Amygdala (tissue), 56 donors: Measurements from ENCODE around the gene GGN.
"Not testable (repeated sequence)": the region's sequence is repeated elsewhere in the genome, so short reads cannot be mapped to it uniquely, and the experiment has no call there.

Source experiments
- DNase-seq, 56 donors: peaks; one replicate each; lab custom pipeline; 2025; lab: John Stamatoyannopoulos, UW

The GGN gene

GRCh38 chr19:38387550-38388348 is at the start of gene GGN:
Gene GGN (minus strand): TSS chr19:38388034. CDS start chr19:38387261, 773 bp downstream.
- DNase-seq = peak in 54 of 56 donors; percentile 15 to 92 (median 67)

DNA sequence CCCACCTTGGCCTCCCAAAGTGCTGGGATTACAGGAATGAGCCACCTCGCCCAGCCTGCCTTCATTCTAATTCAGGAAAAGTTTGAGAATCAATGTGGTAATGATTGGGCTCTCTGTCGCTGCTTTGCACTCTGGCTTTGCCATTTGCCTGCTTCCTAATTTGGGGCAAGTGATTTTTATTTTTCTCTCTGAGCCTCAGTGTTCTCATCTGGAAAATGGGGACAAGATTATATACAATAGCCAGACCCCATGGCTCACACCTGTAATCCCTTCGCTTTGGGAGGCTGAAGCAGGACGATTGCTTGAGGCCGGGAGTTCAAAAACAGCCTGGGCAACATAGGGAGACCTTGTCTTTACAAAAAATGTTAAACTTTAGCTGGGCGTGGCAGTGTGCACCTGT is 49.5 kb upstream of the GGN start:
- DNase-seq = no peak

- DNase-seq = peak in 26 of 56 donors; percentile 1 to 53 (median 12)
These were observed 46.8 kb upstream of the GGN start for GRCh38 chr19:38434549-38435051.

DNA sequence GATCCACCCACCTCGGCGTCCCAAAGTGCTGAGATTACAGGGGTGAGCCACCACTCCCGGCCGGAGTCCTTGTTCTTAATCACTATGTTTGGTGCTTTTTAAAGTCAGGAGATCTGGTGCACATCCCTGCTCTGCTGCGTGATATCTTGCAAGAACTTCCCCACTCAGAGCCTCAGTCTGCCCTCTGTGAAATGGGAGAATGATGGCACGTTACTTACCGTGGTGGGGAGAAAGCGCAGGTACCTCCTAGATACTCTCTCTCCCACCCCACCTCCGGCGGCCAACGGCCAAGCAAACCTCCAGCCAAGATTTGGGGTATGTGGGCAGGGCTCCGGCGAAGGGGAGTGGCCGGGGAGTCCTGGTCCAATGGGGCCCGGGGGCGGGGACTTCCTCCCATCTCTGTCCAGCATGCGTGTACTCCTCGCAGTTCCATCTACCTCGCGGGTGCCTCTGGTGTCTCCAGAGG is 45.5 kb upstream of the GGN start, which contains the start of gene RYR1:
Gene RYR1 (plus strand): TSS at position 424 of the 466 bp plus-strand sequence. CDS start 139 bp downstream, outside the sequence.
- peak in 45 of 56 donors; percentile 2 to 71 (median 25) for DNase-seq

DNA sequence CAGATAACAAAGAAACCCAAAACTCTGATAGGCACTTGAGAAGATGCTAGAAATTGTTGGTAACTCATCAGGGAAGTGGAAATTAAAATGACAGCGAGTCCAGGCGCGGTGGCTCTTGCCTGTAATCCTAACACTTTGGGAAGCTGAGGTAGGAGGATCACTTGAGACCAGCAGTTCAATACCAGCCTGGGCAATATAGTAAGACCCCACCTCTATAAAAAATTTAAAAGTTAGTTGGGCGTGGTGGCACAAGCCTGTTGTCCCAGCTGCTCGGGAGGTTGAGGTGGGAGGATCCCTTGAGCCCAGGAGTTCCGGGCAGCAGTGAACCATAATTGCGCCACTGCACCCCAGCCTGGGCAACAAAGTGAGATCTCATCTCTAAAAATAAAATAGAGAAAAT is 43.1 kb upstream of the GGN start:
- no peak for DNase-seq

- no peak for DNase-seq
These were observed 42.0 kb upstream of the GGN start for GRCh38 chr19:38429811-38430156.

- no peak for DNase-seq
These were observed 41.4 kb upstream of the GGN start for GRCh38 chr19:38429055-38429810.

DNA sequence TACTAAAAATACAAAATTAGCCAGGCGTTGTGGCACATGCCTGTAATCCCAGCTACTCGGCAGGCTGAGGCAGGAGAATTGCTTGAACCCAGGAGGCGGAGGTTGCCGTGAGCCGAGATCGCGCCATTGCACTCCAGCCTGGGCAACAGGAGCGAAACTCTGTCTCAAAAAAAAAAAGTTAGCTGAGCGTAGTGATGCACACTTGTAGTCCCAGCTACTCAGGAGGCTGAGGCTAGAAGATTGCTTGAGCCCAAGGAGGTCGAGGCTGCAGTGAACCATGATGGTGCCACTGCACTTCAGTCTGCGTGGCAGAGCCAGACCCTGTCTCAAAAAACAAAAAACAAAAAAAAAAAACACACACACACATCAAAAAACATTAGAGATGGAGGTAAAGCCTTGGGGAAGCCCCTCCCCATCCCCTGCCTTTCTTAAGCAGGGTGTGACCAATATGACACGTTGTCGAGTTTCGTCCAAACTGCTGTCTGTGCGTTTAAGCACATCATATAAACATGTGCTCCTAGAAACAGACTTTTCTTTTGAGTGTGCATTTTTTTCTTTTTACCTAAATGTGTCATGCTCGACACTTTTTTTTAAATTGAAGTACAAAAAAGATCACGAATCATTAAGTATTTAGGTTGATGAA is 39.3 kb upstream of the GGN start:
- not testable (repeated sequence) for DNase-seq

DNA sequence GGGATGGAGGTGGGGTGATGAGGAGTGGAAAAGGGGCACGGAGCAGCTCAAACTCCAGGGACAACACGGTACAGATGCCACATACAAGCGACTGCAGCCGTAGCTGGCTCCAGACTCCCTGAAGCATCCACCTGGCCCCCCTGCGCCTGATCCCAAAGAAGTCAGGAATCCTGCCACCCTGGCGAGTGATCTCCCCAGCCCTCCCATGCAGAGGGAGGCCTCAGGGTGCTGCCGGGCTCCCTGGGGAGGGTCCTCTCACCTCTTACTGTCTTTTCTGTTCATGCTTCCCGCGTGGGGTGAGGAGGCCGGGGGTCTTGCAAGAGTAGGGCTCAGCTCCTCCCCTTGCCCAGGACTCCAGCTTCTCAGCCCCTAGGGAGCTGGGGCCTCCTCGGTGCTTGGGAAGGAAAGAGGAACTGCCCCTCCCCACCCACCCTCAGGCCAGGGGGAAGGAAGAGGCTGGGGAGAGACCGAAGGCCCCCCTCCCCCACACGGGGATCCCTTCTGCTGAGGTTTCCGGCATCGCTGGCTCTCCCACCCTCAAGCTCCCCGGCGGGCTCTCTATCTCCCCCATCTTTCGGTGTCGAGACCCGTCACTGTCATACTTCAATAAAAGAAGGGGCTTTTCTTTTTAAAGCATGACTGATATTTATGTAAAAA is 38.1 kb upstream of the GGN start, which contains the start of gene RASGRP4:
Gene RASGRP4 (minus strand): TSS at position 410 of the 657 bp plus-strand sequence. CDS start 128 bp downstream, at position 282.
- DNase-seq = peak in 11 of 56 donors; percentile 3 to 31 (median 18)

DNA sequence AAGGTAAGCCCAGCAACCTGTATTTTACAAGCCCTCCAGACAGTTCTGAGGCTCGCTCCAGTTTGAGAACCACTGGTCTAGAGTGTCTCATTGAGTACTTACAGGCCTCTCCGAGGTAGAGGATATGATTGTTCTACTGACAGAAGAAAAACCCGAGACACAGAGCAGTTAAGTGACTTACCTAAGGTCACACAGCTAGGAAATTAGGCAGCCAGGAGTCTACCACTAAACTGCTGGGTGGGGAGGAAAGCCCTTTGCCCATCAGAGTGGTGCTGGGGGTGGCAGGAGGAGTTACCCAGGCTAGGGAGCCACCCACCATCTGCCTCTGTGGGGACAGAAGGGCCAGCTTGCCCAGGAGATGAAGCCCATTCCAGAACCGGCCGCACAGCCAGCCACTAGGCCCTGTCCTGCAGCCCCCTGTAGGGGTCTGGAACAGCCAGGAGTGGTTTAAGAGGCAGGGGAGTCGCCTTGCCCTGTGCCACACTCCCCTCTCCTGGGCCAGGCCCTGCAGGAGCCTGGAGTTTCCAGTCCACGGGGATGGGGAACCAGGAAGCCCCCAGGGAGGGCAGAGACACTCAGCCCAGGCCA is 37.5 kb upstream of the GGN start:
- DNase-seq = no peak

GRCh38 chr19:38424272-38424671 is 36.4 kb upstream of the GGN start:
- DNase-seq = no peak

DNA sequence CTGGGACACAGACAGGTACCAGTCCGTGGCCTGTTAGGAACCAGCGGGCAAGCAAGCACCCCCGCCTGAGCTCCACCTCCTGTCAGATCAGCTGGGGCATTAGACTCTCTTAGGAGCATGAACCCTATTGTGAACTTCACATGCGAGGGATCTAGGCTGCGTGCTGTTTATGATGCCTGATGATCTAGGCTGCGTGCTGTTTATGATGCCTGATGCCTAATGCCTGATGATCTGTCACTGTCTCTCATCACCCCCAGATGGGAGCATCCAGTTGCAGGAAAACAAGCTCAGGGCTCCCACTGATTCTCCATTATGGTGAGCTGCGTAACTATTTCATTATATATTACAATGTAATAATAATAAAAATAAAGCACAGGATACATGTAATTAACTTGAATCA is 34.6 kb upstream of the GGN start:
- DNase-seq = no peak

- no peak for DNase-seq
These were observed 34.0 kb upstream of the GGN start for GRCh38 chr19:38421856-38422255.

- no peak for DNase-seq
These were observed 33.1 kb upstream of the GGN start for GRCh38 chr19:38420935-38421334.

DNA sequence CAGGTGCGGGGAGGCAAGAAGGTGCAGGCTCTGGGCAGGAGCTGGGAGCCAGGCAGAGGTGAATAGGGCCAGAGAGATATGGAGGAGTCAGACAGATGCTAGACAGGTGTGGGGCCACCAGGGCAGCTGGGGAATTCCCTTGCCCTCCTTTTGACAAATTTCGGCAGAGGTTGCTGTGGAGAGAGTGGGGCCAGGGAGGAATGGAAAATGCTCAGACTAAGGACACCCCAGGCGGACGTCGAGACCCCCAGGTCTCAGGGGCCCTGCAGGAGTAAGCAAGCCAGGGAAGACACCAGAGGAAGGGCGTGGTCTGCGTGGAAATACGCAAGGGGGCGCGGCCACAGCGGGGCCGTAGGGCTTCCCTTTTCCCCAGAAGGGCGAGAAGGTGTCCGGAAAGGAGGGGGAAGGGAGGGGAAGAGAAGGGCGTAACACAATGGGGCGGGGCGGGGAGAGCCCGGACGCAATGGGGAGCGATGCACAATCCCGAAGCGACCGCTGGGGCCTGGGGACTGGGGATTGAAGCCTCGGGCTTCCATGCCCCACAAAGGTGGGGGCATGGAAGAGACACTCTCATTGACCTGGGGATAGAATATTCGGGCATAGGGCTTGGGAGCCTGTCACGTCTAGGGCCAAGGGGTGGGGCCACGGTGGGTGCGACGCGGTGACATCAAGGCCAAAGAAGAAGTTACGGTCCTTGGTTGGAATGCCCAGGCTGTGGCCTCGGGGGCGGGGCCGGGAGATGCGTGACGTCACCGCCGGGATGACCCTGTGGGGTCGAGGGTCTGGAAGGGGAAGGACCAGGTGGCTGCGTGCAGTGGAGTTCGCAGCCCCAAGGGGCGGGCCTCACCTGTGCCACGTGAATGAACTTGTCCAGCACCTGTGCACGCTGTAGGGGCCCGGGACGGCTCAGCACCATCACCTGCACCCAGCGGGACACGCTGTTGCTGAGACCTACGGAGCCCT is 30.0 kb upstream of the GGN start:
- DNase-seq = peak in 10 of 56 donors; percentile 5 to 56 (median 10)

DNA sequence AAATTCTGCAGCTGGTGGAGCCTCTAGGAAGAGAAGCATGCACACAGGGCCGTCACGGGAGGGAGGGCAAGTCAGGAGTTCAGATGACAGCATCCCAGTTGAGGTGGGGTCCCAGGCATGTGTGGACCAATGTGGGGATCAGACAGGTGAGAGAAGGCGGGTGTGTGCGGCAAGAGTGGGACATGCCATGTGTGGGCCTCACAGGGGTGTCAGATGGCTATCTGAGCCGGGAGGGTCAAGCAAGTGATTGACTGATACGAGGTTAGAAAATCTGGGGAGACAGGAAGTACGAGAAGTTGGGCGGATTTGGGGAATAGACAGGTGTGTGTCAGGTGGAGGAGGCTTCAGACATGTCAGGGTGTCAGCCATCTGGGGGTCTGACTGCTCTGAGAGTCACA is 29.3 kb upstream of the GGN start:
- no peak for DNase-seq

GRCh38 chr19:38413416-38413815 is 25.6 kb upstream of the GGN start:
- DNase-seq = no peak

- no peak for DNase-seq
These were observed 25.1 kb upstream of the GGN start for GRCh38 chr19:38412961-38413360.

- no peak for DNase-seq
These were observed 24.7 kb upstream of the GGN start for GRCh38 chr19:38412491-38412890.
